ENCODE data around the gene OPCML.

DNA sequence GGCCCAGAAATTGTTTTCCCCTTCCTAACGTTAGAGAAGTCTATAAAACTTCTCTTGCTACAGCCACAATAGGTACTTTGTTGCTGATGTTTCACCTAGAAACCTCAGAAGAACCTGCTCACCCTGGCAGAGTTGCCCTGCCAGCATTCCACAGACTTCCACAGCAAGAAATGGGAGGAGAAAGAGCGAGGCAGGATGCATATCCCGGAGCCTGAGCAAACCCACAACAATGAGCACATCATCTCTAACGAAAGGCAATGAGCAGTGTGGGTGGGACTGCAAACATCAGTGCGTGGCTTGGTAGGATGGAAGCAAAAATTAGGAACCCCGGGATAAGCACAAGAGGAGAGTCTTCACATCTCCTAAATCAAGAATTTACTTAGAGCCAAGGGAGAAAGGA lies 892.3 kb downstream of the OPCML start:
- TF ChIP-seq, protein P1, sequence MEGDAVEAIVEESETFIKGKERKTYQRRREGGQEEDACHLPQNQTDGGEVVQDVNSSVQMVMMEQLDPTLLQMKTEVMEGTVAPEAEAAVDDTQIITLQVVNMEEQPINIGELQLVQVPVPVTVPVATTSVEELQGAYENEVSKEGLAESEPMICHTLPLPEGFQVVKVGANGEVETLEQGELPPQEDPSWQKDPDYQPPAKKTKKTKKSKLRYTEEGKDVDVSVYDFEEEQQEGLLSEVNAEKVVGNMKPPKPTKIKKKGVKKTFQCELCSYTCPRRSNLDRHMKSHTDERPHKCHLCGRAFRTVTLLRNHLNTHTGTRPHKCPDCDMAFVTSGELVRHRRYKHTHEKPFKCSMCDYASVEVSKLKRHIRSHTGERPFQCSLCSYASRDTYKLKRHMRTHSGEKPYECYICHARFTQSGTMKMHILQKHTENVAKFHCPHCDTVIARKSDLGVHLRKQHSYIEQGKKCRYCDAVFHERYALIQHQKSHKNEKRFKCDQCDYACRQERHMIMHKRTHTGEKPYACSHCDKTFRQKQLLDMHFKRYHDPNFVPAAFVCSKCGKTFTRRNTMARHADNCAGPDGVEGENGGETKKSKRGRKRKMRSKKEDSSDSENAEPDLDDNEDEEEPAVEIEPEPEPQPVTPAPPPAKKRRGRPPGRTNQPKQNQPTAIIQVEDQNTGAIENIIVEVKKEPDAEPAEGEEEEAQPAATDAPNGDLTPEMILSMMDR (IDR thresholded peaks at IDR 0.05) = no peak
- TF ChIP-seq POLR2AphosphoS5 (IDR thresholded peaks at IDR 0.05) = no peak
- no peak for TF ChIP-seq POLR2A (IDR thresholded peaks at IDR 0.05)

All from transverse colon (tissue), 4 donors.